Measurements from ENCODE around the gene PTRH2. TPM values are rescaled to one million over a fixed set of nuclear protein-coding genes. Genes with fewer than 3 reads are reported as not detected.

The PTRH2 gene
- total RNA-seq, 1 donor from 2014 or later: 18.6 TPM

- no peak for TF ChIP-seq CTCF (IDR thresholded peaks at IDR 0.05; ENCODE audit: partially characterized antibody, unreplicated experiment)
- no peak overlapping the region for H3K4me3 Mint-ChIP-seq (ENCODE audit: unreplicated experiment)
- H3K4me1 Mint-ChIP-seq (ENCODE audit: low read depth, unreplicated experiment): no peaks in the 10 kb centered on the region
- no peak for DNase-seq
- no peaks in the 10 kb centered on the region for H3K36me3 Mint-ChIP-seq (ENCODE audit: unreplicated experiment)
- no peak overlapping the region for H3K27ac Mint-ChIP-seq (ENCODE audit: unreplicated experiment)
- H3K9me3 Mint-ChIP-seq (ENCODE audit: unreplicated experiment): no peaks in the 10 kb centered on the region
- H3K27me3 Mint-ChIP-seq (ENCODE audit: unreplicated experiment): no peaks in the 10 kb centered on the region
Observed at GRCh38 chr17:59752922-59753321, 45.7 kb upstream of the PTRH2 start.

- no peak for TF ChIP-seq CTCF (IDR thresholded peaks at IDR 0.05; ENCODE audit: partially characterized antibody, unreplicated experiment)
- DNase-seq: no peak
- no peaks in the 10 kb centered on the region for H3K9me3 Mint-ChIP-seq (ENCODE audit: unreplicated experiment)
- no peak overlapping the region for H3K27ac Mint-ChIP-seq (ENCODE audit: unreplicated experiment)
- H3K36me3 Mint-ChIP-seq (ENCODE audit: unreplicated experiment): no peaks in the 10 kb centered on the region
- no peaks in the 10 kb centered on the region for H3K4me1 Mint-ChIP-seq (ENCODE audit: low read depth, unreplicated experiment)
- H3K27me3 Mint-ChIP-seq (ENCODE audit: unreplicated experiment): no peaks in the 10 kb centered on the region
- no peak overlapping the region for H3K4me3 Mint-ChIP-seq (ENCODE audit: unreplicated experiment)
Observed at GRCh38 chr17:59752446-59752845, 45.2 kb upstream of the PTRH2 start.

DNA sequence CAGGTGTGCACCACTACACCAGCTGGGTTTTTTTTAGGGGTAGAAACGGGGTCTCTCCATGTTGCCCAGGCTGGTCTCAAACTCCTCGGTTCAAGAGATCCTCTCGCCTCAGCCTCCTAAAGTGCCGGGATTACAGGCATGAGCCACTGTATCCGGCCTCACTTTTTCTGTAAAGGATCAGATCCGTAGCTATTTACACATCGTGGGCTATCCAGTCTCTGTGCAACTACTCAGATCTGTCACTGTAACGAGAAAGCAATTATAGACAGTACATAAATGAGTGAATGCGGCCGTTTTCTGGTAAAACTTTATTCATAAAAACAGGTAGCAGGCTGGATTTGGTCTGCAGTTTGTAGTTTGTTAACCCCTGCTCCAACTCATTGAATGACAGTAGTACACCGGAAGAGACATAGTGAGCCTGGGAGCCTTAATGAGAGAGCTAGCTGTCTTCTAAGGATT is 44.8 kb upstream of the PTRH2 start:
- Mint-ChIP-seq H3K4me1 (ENCODE audit: low read depth, unreplicated experiment) (no peaks in the 10 kb centered on the region), H3K4me3 (ENCODE audit: unreplicated experiment) (no peak overlapping the region), H3K27me3 (ENCODE audit: unreplicated experiment) (no peaks in the 10 kb centered on the region), H3K9me3 (ENCODE audit: unreplicated experiment) (no peaks in the 10 kb centered on the region), H3K27ac (ENCODE audit: unreplicated experiment) (no peak overlapping the region), H3K36me3 (ENCODE audit: unreplicated experiment) (no peaks in the 10 kb centered on the region)
- no peak for DNase-seq
- TF ChIP-seq CTCF (IDR thresholded peaks at IDR 0.05; ENCODE audit: partially characterized antibody, unreplicated experiment): no peak

GRCh38 chr17:59748591-59748990 is 41.4 kb upstream of the PTRH2 start:
- DNase-seq: no peak
- peaks cover 4% of the 10 kb centered on the region for H3K36me3 Mint-ChIP-seq (ENCODE audit: unreplicated experiment)
- H3K4me3 Mint-ChIP-seq (ENCODE audit: unreplicated experiment): no peak overlapping the region
- H3K27me3 Mint-ChIP-seq (ENCODE audit: unreplicated experiment): no peaks in the 10 kb centered on the region
- no peaks in the 10 kb centered on the region for H3K4me1 Mint-ChIP-seq (ENCODE audit: low read depth, unreplicated experiment)
- TF ChIP-seq CTCF (IDR thresholded peaks at IDR 0.05; ENCODE audit: partially characterized antibody, unreplicated experiment): no peak
- H3K27ac Mint-ChIP-seq (ENCODE audit: unreplicated experiment): no peak overlapping the region
- peaks cover 1% of the 10 kb centered on the region for H3K9me3 Mint-ChIP-seq (ENCODE audit: unreplicated experiment)

DNA sequence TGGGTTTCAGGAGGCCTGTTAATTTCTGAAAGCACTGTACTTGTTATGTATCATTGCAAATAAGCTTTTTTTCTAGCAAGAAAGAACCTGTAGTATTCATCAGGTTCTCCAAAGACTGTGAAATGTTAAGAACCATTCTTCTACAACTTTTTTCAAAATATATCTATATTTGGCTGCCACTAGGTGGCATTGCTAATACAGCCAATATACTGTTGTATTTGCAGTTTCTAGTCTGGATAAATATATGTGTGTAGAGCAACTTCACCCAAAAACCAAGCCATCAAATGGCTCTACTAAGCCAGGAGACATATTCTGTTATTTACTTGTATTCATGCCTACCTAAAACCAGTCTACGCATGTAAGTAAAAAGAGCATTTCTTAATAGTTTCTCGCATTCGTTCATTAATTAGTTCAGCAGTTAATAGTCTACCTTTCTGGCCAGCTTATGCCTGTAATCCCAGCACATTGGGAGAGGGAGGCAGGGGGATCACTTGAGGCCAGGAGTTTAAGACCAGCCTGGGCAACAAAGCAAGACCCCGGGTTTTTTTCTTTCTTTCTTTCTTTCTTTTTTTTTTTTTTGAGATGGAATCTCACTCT is 39.7 kb upstream of the PTRH2 start:
- no peaks in the 10 kb centered on the region for H3K27me3 Mint-ChIP-seq (ENCODE audit: unreplicated experiment)
- DNase-seq: no peak
- H3K27ac Mint-ChIP-seq (ENCODE audit: unreplicated experiment): no peak overlapping the region
- H3K4me3 Mint-ChIP-seq (ENCODE audit: unreplicated experiment): no peak overlapping the region
- H3K4me1 Mint-ChIP-seq (ENCODE audit: low read depth, unreplicated experiment): no peaks in the 10 kb centered on the region
- peaks cover 1% of the 10 kb centered on the region for H3K9me3 Mint-ChIP-seq (ENCODE audit: unreplicated experiment)
- peak; percentile 71 for TF ChIP-seq CTCF (IDR thresholded peaks at IDR 0.05; ENCODE audit: partially characterized antibody, unreplicated experiment)
- peaks cover 12% of the 10 kb centered on the region for H3K36me3 Mint-ChIP-seq (ENCODE audit: unreplicated experiment)
